NCI-H2196 (cell line): ENCODE data around the gene C1orf50.
A peak's percentile ranks its signal among the peaks of the same experiment; 100 is the strongest.
"Not testable (repeated sequence)": the region's sequence is repeated elsewhere in the genome, so short reads cannot be mapped to it uniquely, and the experiment has no call there.

Experiments
- DNase-seq: peaks from one replicate; lab custom pipeline; 2025; ENCODE audit not compliant: unreplicated experiment; lab: John Stamatoyannopoulos, UW

The C1orf50 gene

DNA sequence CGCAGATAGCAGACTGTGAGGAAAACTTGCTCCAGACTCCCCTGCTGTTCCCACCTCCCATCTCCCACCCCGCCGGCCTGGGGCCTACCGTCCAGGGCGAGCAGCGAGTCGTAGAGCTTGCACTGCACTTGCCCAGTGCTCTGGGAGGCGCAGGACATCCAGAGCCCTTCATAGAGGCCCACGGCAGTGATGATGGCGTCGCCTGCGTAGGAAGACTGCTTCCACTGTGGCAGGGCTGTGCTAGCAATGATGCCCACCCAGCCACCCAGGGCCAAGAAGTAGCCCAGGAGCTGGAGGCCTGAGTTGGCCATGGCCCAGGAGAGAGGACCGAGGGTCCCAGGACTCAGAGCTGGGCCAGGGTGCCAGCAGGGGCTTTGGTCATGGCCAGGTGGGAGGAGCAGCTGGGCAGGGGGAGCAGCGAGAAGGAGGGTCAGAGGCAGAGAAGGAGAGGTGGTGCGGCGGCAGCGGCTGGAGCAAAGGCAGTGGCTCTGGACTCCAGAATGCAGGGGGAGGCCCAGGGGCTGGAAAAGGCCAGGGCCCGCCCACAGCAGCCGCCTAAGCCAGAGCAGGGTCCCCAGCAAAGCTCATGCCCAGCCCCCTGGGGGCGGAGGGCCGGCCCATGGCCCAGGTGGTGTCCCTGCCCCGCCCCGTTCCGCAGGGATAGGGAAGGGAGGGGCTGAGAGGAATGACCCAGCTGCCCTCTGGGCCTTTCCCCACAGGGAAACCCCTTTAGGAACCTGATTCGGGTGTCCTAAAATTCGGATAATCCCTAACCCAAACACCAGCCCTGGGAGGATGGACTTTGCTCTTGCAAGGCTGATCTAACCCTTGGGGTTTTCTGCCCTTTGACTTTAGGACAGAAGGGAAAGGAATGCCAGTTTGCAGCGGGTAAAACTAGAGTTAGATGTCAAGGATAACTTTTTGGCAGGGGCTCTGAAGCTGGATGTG, 27.0 kb upstream of the C1orf50 start, which contains the start of gene CLDN19:
CLDN19 (minus strand) TSS at position 484 of the 948 bp plus-strand sequence; CDS start at position 311, 173 bp downstream.
- no peak for DNase-seq

DNA sequence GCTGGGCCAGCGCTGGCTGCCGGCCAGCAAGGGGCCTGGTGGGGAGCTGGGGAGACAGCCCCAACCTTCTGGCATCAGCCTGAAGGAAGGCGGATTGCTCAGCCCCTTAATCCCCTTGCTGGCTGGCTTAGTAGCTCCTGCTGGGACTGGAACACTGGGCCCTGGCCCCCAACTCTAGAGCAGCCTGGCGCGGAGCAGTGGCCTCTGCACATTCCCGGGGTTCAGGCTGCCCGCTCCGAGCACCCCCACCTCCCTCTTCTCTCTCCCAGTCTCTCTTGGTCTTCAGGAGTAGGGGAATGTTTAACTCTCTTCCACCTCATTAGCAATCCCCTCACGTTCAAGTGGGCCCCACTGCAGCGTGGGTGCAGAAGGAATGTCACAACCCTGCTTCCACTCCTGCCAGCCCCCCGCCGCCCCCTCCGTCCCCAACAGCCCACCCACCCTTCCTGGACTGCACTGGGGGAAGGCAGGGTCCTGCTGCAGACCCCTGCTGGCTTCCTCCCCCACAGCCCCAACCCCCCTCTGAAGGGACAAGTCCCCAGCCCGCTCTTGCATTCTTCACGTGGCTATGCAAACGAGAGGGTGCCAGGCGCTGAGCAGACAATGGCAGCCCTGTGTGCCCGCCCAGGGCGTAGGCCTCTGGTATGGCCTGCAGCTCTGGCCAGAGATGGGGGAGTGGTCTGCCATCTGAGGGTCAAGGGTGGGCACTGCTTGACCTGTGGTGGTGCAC, 26.0 kb upstream of the C1orf50 start:
- no peak for DNase-seq

DNA sequence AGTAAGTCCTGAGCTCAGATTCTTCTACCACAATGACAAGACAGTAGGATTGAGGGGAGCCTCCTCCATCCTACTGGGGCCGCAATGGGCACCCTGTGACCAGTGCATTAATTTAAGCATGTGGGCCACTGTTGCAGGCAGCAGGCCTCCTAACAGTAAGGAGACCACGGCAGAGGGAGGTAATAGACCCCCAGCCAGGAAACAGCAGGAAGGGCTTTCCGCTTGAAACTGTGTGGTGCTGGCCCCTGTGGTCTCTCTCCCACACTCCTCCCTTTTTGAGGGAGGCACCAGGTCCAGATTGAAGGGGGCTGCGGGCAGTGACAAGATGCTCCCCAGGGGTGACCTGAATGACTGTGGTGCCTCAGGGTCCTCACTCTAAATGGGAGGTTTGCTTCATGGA, 25.3 kb upstream of the C1orf50 start:
- DNase-seq: no peak

DNA sequence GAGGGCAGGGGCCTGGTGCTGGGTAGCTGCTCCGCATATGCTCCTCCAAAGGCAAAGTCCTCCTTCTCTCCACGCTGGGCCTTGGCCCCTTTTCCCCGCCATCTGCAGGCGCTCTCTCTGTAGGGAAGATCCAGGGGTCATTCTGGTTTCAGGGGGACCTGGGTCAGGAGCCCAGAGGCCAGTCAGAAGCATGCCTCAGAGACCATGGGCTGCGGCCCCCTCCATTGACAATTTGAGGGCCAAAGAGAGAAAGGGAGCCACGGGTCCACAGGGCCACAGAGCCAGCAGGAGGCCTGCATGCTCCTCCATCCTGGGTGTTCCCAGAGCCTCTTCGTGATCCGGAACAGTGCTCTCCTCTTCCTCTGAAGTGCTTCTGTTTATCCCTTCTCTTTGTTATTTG, 24.9 kb upstream of the C1orf50 start:
- no peak for DNase-seq

DNA sequence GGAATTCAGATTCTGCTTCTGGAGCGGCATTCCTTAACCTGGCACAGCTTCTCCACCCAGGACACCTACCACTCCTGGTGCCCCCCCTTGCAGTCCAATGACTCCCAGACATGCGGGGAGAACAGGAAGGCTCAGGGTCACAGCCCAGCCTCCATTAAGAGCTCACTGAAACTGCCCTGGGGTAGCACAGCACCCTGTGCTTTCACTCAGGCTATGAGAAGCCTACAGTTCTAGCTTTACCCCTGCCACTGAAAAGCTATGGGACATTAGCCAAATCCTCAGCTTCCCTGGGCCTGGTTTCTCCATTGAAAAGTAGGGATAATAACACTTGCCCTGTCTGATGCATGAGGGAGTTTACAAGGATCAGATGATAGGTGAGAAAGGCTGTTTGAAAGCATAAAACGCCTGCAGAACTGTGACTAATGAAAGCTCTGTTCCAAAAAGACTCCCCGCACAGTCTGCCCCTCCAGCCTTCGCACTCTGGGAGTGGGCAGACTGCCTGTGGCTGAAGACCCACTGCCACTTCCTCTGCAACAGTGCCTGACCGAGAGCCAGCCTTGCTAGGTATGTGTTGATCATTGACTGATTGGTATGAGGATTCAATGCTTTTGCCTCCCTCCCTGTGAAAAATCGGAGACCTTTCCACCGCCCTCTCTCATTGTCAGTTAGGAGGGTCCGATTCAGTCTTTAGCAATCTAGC, 24.3 kb upstream of the C1orf50 start:
- DNase-seq: no peak

DNA sequence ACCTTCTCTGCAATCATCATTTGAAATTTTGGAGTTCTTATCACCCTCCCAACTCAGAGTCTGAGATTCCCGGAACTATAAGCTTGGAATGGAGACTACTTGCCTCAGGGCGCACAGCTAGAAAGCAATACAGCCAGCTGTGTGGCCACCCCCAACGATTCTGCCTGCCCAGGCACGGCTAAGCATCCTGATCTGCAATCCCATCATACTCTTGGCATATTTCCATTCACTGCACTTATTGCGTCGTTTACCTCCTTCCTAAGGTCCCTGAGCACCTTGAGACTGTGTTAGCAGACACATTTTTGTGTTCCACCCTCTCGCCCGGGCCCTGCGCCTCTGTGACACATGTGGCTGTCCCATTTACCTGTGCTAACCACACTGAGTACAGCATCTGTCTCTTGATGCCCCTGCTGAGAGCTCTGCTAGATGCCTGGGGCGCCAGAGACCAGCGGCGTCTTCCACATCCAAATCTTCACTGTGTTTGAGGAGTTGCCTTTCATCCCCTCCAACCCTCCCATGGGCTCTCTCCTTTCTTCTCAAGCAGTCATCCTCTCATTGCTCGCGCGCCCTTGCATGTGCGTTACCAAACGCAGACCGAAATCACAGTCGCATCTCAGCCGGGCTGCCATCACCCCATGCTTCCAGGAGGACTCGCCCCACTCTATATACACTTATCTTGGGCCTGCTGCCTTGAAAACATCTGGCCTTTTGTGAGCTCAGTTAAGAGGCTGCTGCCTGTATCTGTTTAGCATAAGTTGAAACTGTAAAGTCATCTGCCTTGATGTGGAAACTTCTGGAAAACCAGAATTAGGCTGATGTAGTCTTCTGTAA, 23.5 kb upstream of the C1orf50 start:
- no peak for DNase-seq

DNA sequence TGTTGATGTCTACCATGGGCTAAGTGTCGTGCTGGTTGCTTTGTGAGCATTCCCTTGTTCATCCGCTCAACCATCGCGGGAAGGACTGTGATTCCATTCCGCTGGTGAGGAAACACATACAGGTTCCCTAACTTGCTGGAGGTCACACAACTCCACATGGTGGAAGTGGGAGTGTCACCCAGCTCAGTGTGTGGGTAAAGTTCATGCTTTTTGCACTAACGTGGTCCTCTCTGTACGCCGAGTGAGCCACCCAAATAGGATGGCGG, 23.0 kb upstream of the C1orf50 start:
- no peak for DNase-seq

DNA sequence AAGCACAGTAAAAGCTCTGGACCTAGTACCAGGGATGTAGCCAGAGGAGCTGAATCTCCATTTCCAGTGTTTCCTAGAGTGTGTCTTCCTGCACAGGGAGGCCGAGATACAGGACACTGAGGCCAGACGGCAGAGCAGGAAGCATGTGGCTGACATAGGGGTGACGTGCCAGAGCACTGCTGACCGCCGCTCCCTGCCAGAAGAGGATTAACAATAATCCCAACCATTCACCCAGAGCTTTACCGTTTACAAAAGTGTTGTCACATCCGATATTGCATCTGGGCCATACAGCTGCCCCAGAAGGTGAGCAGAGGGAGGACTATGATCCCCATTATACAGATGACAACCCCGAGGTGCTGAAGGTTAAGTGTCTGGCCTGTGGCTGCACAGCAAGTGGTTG, 21.2 kb upstream of the C1orf50 start:
- no peak for DNase-seq

DNA sequence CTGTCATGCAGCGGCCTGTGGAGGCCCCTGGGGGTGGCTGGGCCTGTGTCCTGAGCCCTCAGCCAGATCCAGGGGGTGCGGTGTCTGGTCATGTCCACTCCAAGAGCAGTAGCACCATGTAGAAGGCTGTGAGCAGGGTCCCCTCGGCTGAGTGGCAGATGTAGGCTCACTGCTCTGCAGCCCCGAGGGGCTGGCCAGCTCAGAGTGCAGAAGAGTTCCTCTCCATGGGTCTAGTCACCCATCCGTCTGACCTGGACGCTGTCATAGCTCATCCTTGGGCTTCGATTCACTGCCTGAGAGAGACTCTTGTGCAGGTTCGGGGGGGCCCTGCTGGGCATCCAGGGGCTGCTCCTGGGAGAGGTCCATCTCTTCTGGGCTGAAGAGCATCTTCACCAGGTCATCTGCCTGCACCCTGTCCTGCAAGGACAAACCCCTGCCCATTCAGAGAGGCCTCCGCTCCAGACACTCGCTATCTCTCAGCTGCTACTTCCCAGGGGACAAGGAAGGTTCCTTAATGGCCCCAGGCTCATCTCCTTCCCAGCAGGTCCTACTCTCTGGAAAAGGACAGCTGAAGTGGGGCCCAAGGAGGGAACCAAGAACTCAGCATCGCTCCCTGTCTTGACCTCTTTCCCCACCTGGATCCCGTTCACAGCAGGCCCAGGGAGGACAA, 20.5 kb upstream of the C1orf50 start:
- DNase-seq: no peak

DNA sequence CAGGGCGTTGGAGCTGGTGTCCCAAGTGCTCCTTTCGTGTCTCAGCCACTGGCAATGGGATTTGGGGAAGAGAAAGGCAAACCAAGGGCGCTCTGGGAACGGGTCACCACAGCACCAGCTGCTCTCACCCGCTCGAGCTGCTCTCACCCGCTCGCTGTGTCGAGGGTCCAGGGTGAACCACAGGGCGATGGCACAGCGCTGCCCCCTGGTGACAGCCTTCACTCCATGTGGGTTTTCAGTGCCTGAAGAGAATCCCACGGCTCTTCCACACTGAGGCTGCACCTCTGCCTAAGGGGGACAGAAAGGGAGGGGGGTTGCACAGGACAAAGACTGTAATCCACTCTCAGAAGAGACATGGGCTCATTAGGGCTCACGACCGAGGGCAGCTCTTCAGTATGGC, 19.9 kb upstream of the C1orf50 start:
- DNase-seq: peak; percentile 59

DNA sequence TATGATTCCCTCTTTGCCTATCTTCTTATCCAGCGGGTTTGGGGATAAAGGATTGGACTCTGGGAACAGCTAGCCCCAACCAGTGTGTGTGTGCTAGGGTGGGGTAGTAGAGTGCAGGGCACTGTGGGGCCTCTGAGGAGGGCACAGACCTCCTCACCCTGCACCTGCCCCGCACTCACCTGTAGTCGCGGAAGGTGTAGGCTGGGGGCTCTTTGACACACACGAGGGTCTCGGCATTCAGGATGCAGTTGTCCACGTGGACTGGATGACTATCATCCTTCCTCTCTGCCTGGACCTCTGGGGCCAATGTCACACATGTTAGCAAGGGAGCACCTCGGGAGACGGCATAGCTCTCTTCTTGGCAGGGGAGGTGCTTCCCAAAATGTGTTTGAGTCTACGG, 19.0 kb upstream of the C1orf50 start:
- no peak for DNase-seq

DNA sequence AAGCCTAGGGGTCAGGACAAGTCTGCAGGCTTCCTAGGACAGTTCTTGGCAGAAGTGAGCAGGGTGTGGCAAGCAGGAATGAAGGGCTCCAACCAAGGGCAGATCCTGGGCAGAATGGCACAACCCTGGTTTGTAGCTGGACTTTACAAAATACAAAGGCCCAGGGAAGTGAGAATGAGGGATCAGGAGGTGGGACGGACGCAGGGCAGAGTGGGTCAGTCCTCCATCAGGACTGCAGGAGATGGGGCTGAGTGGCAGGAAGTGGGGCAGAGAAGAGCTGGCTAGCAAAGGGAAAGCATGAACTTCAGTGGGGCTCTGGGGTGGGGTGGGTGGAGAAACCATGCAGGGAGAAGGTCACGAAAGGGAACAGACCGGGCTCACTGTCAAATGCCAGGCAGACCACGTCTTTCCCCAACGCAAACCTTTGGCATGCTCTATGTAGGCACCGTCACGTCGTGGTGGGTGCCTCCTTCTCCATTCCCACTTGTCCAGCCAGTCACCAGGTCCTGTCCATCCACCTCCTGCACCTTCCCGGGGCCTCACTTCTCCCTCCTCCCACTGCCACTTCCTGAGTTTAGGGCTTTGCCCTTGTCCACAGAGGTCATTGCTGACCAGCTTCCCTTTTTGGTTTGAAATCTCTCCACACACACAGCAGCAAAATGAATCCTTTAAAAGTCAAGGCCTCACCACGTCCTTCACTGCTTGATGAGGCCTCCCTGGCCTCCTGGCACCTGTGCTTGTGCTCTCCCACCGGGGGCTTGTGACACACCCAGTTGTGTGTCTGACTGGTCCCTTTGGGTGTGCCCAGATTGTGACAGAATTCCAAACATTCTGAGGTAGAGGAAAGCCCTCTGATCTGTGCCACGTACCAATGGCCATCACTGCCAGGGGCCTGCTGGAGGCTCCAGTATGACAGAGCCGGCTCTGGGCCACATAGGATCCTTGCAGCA, 18.3 kb upstream of the C1orf50 start:
- no peak for DNase-seq

DNA sequence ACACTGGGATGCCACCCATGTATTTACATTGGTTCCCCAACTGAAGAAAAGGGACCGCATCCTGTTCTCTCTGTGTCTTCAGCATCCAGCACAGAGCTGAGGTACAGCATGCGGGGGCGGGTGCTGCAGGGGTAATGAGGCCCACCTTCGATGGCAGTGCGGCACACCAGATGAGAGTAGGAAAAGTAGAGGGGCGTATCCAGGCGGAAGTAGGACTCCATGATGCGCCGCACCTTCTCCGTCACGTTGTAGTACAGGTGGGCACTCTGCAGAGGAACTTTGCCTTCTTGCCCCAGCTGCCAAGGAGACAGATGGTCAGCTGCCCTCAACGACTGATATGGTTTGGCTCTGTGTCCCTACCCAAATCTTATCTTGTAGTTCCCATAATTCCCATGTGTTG, 17.0 kb upstream of the C1orf50 start:
- DNase-seq: no peak

DNA sequence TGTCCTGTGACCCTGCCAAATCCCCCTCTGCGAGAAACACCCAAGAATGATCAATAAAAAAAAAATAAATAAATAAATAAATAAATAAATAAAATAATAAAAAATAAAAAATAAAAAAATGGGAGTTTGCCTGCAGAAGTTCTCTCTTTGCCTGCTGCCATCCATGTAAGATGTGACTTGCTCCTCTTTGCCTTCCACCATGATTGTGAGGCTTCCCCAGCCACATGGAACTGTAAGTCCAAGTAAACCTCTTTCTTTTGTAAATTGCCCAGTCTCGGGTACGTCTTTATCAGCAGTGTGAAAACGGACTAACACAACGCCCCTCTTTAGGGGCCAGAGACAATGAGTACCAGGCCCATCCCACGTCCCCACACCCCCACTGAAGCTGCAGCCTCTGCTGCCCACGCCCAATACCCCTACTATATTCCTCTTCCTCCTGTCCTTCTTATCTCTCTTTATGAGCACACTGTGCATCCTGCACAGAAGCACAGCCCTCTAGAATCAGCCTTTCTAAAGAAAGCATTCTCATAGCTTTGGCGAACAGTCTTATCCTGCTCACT, 15.5 kb upstream of the C1orf50 start:
- DNase-seq: not testable (repeated sequence)

DNA sequence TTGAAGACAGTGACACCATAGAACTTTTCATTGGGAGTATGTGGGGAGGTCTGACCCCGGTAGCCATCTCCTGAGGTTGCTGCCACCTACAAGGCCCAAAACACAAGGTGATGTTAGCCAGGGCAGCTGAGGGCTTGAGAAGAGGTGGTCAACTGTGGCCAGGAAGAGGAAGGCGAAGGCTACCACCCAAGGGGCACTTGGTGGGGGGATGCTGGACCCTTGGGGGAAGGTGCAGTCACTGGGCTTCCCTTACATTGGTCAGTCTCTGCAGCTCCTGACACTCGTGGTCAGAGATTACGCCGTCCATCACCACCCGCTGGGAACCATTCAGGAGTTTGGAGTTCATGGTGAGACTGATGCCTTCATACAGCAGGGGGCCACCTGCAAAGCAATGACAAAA, 14.8 kb upstream of the C1orf50 start:
- no peak for DNase-seq

DNA sequence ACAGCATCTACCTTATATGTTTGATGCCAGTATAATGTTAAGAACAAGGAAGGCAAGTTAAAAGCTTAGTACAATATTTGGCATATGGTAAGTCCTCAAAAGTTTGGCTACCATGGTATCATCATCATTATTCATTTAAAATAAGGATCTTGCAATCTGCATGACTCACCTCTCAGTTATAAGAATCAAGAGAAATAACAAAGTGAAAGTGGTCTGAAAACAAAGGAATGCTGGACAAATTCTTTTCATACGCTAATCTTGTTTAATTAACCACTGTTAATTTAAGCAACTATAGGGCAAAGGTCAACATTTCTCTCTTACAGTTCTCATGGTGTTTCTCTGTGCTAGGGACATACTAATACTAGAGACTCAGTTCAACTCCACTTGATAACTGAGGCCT, 14.0 kb upstream of the C1orf50 start:
- no peak for DNase-seq

DNA sequence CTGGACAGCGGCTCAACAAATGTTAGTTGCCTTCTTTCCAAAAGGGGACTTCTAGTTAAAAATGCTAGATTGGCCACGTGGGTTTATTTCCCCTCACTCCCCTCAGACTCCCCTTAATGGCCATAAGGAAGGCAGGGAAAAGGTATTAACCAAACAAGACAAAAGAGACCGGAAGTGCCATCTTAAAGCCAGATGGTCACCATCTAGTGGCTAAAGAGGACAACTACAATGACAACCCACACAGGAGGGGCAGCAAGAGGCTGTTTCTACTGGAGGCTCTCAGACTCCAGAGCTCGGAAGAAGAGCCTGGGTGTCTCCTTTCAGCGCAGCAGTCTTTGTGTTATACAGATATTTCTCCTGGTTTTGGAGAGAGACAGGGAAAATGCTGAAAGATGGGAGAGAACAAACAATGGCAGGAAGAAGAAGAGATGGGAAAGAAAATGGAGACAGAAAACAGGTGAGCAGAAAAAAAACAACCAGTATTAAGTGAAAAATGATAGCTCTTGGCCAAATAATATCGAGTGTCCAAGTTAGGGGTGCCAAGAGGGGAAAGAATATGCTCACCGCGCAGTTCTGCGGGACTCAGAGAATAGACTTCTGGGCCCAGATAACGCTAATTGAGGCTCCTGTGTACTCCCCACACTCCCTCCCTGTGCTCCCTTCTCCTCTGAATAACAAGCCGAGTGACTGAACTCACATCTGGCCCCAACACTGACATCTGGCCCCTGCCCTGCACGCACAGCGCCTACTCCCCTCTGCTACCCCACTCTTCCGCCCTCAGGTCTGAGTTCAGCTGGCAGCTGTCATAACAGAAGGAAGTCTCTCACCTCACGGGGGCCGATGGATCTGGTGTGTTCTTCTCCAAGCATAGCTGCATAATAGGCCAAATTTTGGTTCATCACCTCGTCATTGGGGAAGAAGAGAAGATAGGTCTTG, 9.8 kb upstream of the C1orf50 start:
- DNase-seq: peak; percentile 73

DNA sequence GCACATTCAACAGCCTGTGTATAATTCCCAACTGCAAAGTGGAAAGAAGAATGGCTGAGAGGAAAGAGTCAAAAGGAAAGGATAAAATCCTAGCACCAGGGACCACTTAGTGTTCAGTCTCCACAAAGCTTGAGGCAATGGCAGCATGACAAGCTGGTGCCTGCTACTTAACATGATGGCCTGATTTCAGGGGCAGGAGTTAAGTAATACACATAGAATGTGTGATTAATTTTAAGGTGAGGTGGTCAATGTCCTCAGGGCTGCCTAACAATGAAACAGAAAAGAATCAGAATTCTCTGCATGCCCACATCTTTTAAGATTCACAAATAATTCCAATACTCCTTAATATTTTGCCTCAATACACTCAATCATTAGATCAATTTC, 9.2 kb upstream of the C1orf50 start:
- no peak for DNase-seq
